Panc1 (cell line): ENCODE data around the gene ASH1L. TPM values are rescaled to one million over a fixed set of nuclear protein-coding genes. Genes with fewer than 3 reads are reported as not detected.

Source experiments
- ATAC-seq: fragments of 200-7000 bp; cut with Tn5 transposase; 2 replicates; pipeline ENCODE4 v1.9.1; 2020; ENCODE audit warnings: mild to moderate bottlenecking, moderate library complexity
- BruUV-seq: library from RNA; stranded (reverse); fragments of 400-500 nt; replicated peaks from 2 replicates; lab custom pipeline; 2021; lab: Mats Ljungman, UMichigan
- CTCF ChIA-PET: fragments of 300-600 bp; sonication (Branson Sonifier 250); formaldehyde crosslinking; loops from one replicate; lab custom pipeline; 2022; ENCODE audit warnings: antibody characterized with exemption; lab: Charles Lee
- POLR2A ChIA-PET: fragments of 300-600 bp; sonication (Branson Sonifier 250); formaldehyde crosslinking; loops from one replicate; lab custom pipeline; 2022; ENCODE audit warnings: antibody characterized with exemption; lab: Charles Lee
- DNase-seq: peaks from one replicate; pipeline ENCODE4 v3.0.0-alpha.2; 2010; ENCODE audit warnings: low read depth, low spot score
- H3K27ac ChIP-seq: 2 replicates; pipeline ENCODE4 v1.5.1; 2011; ENCODE audit warnings: mild to moderate bottlenecking, low read length, inconsistent platforms
- H3K27me3 ChIP-seq: fragments of 200-500 bp; sonication (Bioruptor generic); 2 replicates; pipeline ENCODE4 v1.6.0; 2014; ENCODE audit warnings: low read length, inconsistent platforms; ENCODE audit not compliant: control insufficient read depth, insufficient read depth
- H3K36me3 ChIP-seq: fragments of 200-500 bp; sonication (Bioruptor generic); 2 replicates; pipeline ENCODE4 v1.5.1; 2014; ENCODE audit warnings: inconsistent platforms, mild to moderate bottlenecking, low read length, moderate library complexity; ENCODE audit not compliant: control insufficient read depth, insufficient read depth
- H3K4me1 ChIP-seq: 2 replicates; pipeline ENCODE4 v1.5.1; 2011; ENCODE audit warnings: inconsistent platforms, mild to moderate bottlenecking, low read length, moderate library complexity; ENCODE audit not compliant: control insufficient read depth, insufficient read depth
- H3K4me3 ChIP-seq, 2 experiments: 2 replicates each; pipeline ENCODE4 v1.5.1; 2011 to 2012; ENCODE audit warnings: low read depth in 2 of 2, low read length in 2 of 2, mild to moderate bottlenecking in 2 of 2, inconsistent platforms in 1 of 2, moderate library complexity in 1 of 2
- H3K9me3 ChIP-seq: fragments of 200-500 bp; sonication (Bioruptor generic); 2 replicates; pipeline ENCODE4 v1.5.1; 2014; ENCODE audit warnings: low read depth, mild to moderate bottlenecking, inconsistent platforms, low read length, moderate library complexity; ENCODE audit not compliant: control insufficient read depth, insufficient read depth
- POLR2AphosphoS5 ChIP-seq: IDR thresholded peaks from 2 replicates; pipeline ENCODE4 v1.6.1; 2012; ENCODE audit warnings: mild to moderate bottlenecking, low read depth, low read length, moderate library complexity
- SIN3A ChIP-seq: IDR thresholded peaks from 2 replicates; pipeline ENCODE4 v1.6.1; 2012; ENCODE audit warnings: low read depth, mild to moderate bottlenecking, low read length, moderate library complexity, borderline replicate concordance; ENCODE audit not compliant: insufficient read depth
- TCF7L2 ChIP-seq: IDR thresholded peaks from 2 replicates; pipeline ENCODE4 v1.6.1; 2011; ENCODE audit warnings: mild to moderate bottlenecking, low read depth, low read length, inconsistent platforms
- in situ Hi-C: cut with HindIII; loops from 2 replicates; pipeline ENCODE4 v1.10.0; 2016; ENCODE audit warnings: low sequenced_read_pairs, low pct_unique_long_range_greater_than_20kb
- intact Hi-C: fragments of 100-400 bp; cut with micrococcal nuclease; formaldehyde crosslinking; loops from one replicate; pipeline ENCODE4 v1.10.0; 2022; ENCODE audit not compliant: unreplicated experiment
- total RNA-seq: library from RNA; stranded (reverse); gene quantifications from one replicate; pipeline ENCODE4 v1.2.1, GENCODE V29; 2021; ENCODE audit not compliant: unreplicated experiment
- TF ChIP-seq, protein P1 (sequence below), 2 experiments: IDR thresholded peaks; 2 replicates each; pipeline ENCODE4 v1.6.1; 2011 to 2012; ENCODE audit warnings: low read depth in 2 of 2, control low read depth in 1 of 2, low read length in 1 of 2, mild to moderate bottlenecking in 1 of 2, moderate library complexity in 1 of 2; ENCODE audit not compliant: insufficient read depth in 1 of 2
- TF ChIP-seq, protein P2 (sequence below): fragments of 450-650 bp; IDR thresholded peaks from 2 replicates; pipeline ENCODE4 v1.5.1; 2017; ENCODE audit warnings: mild to moderate bottlenecking

ASH1L gene
- total RNA-seq, 1 experiment from 2014 or later: 40.9 TPM

DNA sequence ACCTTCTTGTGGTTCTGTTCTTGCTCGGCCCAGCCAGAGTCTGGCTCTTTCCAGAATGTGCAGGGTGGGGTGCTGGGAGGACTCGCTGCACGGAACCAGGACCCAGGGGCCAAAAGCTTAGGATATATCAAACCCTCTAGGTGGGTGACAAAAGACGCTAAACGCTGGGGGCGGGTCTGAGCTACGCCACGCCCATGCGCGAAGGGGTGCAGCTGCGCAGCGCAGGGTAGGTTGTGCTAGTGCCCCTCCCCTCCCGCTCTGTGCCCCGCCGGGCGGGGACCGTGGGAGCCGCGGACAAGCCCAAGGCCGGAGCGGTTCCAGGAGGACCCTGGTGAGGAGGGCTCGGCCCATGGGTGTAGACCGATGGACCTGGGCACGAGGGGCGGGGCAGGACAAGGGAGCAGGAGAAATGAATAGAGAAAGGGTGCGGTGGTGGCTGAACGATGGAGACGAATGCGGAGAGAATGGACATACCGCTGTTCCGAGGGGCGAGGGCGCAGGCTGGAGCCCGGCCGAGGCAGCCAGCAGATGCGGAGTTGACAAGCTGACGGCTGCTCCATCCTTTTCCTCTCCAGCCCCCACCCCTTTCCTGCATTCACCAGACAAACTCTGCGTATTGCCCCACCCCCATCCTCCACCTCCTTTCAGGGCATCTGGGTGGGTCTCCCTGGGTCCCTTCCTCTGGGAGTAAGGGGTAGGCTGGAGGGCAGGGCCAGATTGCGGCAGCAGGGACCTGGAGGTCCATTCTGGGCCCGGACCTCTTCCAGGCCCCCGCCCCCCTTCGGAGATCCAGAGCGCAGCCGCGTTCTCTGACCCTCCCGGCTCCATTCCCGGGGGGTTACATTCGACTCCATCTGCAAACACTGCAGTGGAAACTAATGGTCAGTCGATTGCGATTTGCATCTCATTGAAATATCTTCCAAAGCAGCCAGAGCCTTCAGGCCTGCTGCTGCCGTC is 241.7 kb downstream of the ASH1L start, which contains the start of gene RUSC1:
Gene RUSC1, plus strand, starts transcription at position 234 of the 957 bp plus-strand sequence. CDS start 880 bp downstream, outside the sequence.
- TSS peak; percentile 39 for BruUV-seq
- H3K27ac ChIP-seq: peak within 1 kb of the TSS; percentile 87
- in situ Hi-C loops (no loop called here), intact Hi-C loops (no loop called here)
- H3K36me3 ChIP-seq: no peaks in the 10 kb centered on the region; the same call in 1 of the 2 replicates
- H3K27me3 ChIP-seq: no peaks in the 10 kb centered on the region
- ChIA-PET POLR2A (interaction anchor here (2.0 kb wide), 1 partner anchor 48 kb away, joined by 5 read pairs; the partner anchor contains the start of gene CLK2), CTCF (interaction anchor here (0.6 to 1.0 kb wide), 3 partner anchors 70 to 913 kb away, joined by 3 to 8 read pairs (median 4); no protein-coding TSS in a partner anchor)
- peaks cover 28% of the 10 kb centered on the region for H3K4me1 ChIP-seq
- no peaks in the 10 kb centered on the region for H3K9me3 ChIP-seq
- DNase-seq (no peak), ATAC-seq (peak; percentile 23)
- TF ChIP-seq, protein P1, sequence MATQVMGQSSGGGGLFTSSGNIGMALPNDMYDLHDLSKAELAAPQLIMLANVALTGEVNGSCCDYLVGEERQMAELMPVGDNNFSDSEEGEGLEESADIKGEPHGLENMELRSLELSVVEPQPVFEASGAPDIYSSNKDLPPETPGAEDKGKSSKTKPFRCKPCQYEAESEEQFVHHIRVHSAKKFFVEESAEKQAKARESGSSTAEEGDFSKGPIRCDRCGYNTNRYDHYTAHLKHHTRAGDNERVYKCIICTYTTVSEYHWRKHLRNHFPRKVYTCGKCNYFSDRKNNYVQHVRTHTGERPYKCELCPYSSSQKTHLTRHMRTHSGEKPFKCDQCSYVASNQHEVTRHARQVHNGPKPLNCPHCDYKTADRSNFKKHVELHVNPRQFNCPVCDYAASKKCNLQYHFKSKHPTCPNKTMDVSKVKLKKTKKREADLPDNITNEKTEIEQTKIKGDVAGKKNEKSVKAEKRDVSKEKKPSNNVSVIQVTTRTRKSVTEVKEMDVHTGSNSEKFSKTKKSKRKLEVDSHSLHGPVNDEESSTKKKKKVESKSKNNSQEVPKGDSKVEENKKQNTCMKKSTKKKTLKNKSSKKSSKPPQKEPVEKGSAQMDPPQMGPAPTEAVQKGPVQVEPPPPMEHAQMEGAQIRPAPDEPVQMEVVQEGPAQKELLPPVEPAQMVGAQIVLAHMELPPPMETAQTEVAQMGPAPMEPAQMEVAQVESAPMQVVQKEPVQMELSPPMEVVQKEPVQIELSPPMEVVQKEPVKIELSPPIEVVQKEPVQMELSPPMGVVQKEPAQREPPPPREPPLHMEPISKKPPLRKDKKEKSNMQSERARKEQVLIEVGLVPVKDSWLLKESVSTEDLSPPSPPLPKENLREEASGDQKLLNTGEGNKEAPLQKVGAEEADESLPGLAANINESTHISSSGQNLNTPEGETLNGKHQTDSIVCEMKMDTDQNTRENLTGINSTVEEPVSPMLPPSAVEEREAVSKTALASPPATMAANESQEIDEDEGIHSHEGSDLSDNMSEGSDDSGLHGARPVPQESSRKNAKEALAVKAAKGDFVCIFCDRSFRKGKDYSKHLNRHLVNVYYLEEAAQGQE (IDR thresholded peaks at IDR 0.05; ENCODE audit: insufficient read depth in 1 of 2, low read depth in 2 of 2, low read length in 1 of 2): no peak
- TF ChIP-seq, protein P2, sequence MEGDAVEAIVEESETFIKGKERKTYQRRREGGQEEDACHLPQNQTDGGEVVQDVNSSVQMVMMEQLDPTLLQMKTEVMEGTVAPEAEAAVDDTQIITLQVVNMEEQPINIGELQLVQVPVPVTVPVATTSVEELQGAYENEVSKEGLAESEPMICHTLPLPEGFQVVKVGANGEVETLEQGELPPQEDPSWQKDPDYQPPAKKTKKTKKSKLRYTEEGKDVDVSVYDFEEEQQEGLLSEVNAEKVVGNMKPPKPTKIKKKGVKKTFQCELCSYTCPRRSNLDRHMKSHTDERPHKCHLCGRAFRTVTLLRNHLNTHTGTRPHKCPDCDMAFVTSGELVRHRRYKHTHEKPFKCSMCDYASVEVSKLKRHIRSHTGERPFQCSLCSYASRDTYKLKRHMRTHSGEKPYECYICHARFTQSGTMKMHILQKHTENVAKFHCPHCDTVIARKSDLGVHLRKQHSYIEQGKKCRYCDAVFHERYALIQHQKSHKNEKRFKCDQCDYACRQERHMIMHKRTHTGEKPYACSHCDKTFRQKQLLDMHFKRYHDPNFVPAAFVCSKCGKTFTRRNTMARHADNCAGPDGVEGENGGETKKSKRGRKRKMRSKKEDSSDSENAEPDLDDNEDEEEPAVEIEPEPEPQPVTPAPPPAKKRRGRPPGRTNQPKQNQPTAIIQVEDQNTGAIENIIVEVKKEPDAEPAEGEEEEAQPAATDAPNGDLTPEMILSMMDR: no peak
- TF ChIP-seq POLR2AphosphoS5: peak; percentile 96
- peak; percentile 52; the same call in 1 of the 2 replicates for TF ChIP-seq SIN3A
- peak within 1 kb of the TSS; percentile 92 to 96 for H3K4me3 ChIP-seq

DNA sequence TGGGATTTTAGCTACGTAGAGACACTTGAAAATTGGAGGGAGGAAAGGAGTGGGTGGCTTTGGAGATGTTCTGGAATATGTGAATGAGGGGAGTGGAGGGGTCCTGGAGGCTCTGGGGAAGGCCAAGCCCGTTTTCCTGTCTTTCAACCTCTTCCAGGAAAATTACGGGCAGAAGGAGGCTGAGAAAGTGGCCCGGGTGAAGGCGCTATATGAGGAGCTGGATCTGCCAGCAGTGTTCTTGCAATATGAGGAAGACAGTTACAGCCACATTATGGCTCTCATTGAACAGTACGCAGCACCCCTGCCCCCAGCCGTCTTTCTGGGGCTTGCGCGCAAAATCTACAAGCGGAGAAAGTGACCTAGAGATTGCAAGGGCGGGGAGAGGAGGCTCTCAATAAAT is 242.4 kb downstream of the ASH1L start:
- no peaks in the 10 kb centered on the region for H3K9me3 ChIP-seq
- H3K27ac ChIP-seq: peak overlapping the region; percentile 87
- intact Hi-C loops (no loop called here), in situ Hi-C loops (no loop called here)
- TF ChIP-seq TCF7L2 (no peak), POLR2AphosphoS5 (no peak), SIN3A (no peak)
- TF ChIP-seq, protein P2: no peak
- TF ChIP-seq, protein P1 (IDR thresholded peaks at IDR 0.05; ENCODE audit: insufficient read depth in 1 of 2, low read depth in 2 of 2, low read length in 1 of 2): no peak
- ChIA-PET POLR2A (interaction anchor here (2.0 kb wide), 1 partner anchor 47 kb away, joined by 5 read pairs; the partner anchor contains the start of gene CLK2), CTCF (interaction anchor here (1.0 kb wide), 1 partner anchor 69 kb away, joined by 3 read pairs; no protein-coding TSS in a partner anchor)
- H3K27me3 ChIP-seq: no peaks in the 10 kb centered on the region
- H3K4me1 ChIP-seq: peaks cover 27% of the 10 kb centered on the region
- no peaks in the 10 kb centered on the region; the same call in 1 of the 2 replicates for H3K36me3 ChIP-seq
- no peak for DNase-seq
- peak overlapping the region; percentile 92 to 96 for H3K4me3 ChIP-seq
- no peak for ATAC-seq
- no TSS peak for BruUV-seq
